NCI-H2107 treated with DMSO at 0.1 percent for 48 hours (cell line): ENCODE measurements around the gene EMX2.

ENCODE experiments used
- DNase-seq: peaks from one replicate; lab custom pipeline; 2025; ENCODE audit not compliant: unreplicated experiment; lab: John Stamatoyannopoulos, UW

Gene EMX2

DNA sequence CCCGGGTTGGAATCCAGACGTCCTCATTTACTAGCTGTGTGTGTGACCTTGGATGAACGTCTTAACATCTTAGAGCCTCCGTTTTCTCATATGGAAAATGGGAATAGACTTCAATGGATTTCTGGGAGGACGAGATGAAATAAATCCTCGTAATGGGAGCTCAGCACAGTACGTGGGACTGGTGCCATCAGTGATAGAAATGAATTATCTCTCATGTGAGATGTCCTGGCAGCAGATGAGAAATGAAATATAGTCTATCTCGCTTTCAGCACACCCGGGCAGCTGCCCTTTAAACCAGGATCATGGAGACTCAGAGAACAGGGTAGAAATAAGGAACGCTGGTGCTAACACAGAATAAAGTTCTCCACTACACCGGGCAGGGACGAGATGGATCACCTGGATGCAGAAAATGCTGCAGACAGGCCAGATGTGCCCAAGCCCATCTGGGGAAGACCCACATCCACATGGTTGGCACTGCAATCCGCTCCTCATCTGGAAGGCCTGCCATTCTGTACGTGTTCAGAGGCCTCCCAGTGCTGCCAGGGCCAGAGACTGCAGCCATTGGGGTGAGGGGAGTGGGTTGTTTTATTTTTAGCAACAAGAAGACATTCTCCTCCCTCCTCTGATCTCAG lies 11.1 kb upstream of the EMX2 start:
- DNase-seq = no peak

- no peak for DNase-seq
These were observed 10.6 kb upstream of the EMX2 start for GRCh38 chr10:117532003-117532385.

DNA sequence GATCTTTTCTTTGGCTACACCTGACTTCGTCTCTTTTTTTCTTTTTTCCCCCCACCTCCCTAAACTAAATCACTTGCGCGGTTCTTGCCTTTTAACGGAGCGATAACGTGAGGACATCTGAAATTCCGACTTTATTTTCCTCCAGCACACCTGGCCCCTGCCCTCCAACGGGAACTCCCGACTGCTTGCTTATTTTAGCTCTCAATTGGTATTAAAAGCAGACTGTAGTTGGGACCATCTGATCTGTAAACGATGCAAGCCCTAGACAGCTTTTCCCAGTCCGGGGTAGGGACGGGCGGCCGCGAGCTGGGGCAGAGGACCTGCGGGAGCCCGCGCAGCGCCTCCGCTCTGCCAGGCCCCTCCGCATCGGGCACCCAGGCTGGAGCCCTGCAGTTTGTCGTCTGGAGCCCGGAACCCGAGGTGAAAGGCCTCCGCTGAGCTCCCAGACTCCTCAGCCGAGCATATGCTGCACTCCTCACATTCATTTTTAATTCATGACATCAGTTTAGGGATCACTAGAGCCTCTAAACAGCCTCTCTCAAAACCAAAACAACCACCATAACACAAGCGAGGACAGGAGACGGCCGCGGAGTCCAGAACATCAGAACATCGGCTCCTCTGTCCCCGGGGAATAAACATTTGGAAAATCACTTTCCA lies 10.0 kb upstream of the EMX2 start:
- no peak for DNase-seq

- no peak for DNase-seq
These were observed 8.9 kb upstream of the EMX2 start for GRCh38 chr10:117533507-117534281.

DNA sequence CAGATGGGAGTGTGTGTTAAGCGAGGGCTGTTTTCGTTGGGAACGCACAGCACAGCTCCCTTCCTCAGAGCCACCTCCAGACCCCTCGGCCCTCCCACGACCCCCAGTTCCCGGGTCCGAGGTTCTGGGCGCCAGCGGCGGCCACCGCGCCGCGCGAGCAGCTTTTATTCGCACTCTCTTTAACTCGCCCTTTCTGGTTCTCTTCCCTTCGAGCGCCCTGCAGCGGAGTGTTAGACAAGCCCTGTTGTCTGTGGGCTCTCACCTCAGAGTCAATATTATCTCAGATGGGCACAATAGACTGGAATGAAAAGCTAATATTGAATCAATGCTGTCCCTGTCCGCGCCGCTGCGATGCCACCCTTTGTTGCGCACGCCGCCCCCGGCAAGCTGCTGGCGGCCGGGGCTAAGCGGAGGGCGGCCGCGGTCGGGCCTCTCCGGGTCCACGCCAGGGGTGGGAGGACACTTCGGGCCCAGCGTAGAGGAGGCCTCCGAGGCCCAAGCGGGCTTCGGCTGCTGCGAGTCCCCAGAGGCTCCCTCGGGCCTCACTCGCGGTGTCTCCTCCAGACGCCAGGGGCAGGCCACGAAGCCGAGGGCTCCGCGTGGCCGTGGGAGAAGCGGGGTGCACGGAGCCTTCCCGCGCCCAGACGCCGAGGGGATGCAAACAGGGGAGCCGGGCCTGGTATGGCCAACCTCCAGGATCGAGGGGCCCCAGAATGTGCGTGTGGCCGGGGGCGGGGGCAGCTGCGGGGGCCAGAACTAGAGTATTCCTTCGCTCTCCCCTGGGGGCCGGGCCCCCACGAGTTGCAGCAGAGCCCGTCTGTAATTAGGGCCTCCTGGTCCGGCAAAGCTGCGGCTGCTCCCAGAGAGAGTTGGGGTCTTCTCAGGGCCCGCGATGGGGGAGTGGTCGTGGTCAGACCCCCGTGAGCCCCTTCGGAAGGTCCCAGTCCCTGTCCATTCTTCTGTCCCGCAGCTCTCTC lies 7.9 kb upstream of the EMX2 start:
- DNase-seq = no peak

DNA sequence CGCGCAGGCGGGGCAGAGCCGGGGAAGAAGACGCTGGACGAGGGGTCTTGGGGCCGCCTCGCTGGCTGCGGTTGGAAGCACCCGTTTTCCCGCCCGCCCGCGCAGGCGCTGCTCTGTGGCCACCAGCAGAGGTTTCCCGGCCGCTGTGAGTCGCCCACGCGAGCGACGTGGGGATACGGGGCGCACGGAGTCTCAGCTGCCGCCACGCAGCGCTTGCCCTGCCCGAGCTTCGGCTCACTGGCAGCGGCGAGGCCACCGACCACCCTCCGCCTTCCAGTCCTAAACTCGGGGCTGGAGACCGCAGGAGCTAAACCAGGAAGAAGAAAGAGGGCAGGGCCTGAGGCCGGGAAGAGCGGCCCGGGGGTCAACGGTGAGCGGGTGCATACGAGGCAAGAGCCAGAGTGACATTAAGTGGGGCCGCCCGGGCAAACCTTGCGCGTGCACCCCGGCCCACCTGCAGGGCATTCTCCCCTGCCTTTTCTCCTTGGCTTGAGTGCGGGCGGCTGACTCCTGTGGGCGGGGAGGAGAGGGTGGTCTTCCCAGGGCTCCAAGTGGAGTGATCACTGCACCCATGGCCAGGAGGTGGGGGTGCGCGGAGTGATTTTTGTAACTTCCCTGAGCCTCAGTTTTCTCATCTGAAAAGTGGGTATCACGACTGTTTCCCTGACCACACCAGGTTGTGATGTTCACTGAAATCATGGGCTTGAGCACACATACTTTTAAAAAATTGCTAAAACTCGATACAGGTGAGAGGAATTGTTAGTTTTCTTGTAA lies 7.1 kb upstream of the EMX2 start:
- DNase-seq = no peak

GRCh38 chr10:117536072-117536865 lies 6.3 kb upstream of the EMX2 start:
- DNase-seq = no peak

DNA sequence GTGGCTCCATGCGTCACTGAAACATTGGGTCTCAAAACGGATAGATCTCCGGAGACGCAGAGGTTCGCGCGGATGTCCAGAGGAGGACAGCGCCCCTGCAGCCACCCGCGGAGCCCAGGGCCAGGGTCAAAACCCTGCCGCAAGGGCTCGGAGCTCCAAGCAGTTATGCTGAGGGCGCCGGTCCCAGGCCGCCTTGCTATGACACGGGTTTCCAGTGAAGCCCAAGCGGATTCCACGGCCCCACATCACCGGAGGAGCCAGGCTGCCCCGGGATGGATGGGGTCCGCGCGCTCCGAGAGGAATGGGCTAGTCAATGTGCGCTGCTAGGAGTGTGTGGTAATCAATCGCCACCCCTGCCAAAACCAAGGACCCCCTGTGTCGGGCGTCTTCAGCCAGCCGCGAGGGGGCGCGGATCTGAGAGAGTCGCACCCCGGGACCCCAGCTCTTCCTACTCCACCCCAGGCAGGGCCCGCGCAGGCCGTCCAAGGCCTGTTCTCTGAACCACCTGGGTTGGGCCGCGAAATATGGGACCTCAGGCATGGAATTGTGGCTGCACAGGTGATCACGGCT lies 5.6 kb upstream of the EMX2 start:
- DNase-seq = no peak

DNA sequence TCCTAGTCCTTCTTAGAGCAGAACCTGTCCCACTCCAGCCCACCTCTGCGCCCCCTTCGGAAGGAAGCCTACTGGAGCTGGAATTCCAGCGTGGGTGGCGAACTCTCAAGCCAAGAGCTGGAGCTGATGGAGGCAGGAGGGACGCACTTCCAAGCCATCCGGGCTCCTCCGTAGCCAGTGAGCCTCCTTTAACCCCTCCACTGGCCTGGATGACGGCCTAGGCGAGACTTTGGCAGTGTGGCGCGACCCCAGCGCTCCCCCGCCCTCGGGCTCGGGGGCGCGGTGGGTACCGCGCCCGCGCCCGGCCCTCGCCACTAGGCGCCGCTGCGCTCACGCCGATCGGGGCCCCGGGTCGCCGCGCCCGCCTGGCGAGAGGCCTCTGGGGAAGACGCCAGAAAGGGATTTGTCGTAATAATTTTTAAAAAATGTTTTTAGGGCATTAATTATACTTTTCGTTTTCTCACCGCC lies 5.1 kb upstream of the EMX2 start:
- DNase-seq = no peak

GRCh38 chr10:117537904-117538524 lies 4.5 kb upstream of the EMX2 start:
- DNase-seq = no peak

GRCh38 chr10:117539361-117539773 lies 3.2 kb upstream of the EMX2 start:
- DNase-seq = no peak

- DNase-seq = no peak
These were observed 2.5 kb upstream of the EMX2 start for GRCh38 chr10:117539903-117540639.

- DNase-seq = no peak
These were observed 1.7 kb upstream of the EMX2 start for GRCh38 chr10:117540640-117541404.

GRCh38 chr10:117541405-117541908 lies 1.1 kb upstream of the EMX2 start:
- no peak for DNase-seq

DNA sequence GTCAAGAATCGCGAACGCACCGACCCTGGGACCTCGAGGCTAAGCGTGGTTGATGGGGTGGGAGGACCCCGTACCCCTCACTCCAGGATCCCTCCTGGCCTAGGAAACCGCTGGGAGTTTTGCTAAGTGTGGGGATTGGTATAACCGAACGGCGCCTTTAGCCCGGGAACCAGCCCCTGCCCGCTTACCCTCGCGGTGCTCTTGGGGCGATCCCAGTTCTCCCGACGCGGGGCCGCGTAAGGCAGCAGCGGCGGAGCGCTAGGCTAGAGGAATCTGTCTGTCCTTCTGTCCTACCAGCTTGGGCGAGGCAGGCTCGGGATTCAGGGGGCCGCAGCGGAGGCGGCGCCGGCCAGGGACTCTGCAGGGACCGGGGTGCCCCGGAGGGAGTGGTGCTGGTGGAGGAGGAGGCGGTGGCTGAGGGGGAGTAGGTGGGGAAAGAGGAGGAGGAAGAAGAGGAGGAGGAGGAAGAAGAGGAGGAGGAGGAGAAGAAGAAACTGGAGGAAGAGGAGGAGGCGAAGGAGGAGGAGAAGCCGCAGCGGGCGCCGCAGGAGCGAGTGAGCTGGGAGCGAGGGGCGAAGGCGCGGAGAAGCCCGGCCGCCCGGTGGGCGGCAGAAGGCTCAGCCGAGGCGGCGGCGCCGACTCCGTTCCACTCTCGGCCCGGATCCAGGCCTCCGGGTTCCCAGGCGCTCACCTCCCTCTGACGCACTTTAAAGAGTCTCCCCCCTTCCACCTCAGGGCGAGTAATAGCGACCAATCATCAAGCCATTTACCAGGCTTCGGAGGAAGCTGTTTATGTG lies 439 bp upstream of the EMX2 start:
- no peak for DNase-seq
